SJCRH30 (cell line): Measurements from ENCODE around the gene CIB2. TPM values are rescaled to one million over a fixed set of nuclear protein-coding genes. Genes with fewer than 3 reads are reported as not detected.
"Not testable (repeated sequence)": the region's sequence is repeated elsewhere in the genome, so short reads cannot be mapped to it uniquely, and the experiment has no call there.

Experiments used
- DNase-seq, 2 experiments: peaks; one replicate each; pipeline ENCODE4 v3.0.0-alpha.2; 2015 to 2020
- H3K27ac ChIP-seq: fragments of 250-450 bp; sonication (Bioruptor Pico); 2 replicates; pipeline ENCODE4 v1.5.1; 2020; ENCODE audit warnings: mild to moderate bottlenecking, moderate library complexity
- H3K27me3 ChIP-seq: fragments of 250-450 bp; sonication (Bioruptor Pico); 2 replicates; pipeline ENCODE4 v1.5.1; 2020; ENCODE audit warnings: mild to moderate bottlenecking, moderate library complexity
- H3K36me3 ChIP-seq: fragments of 250-450 bp; sonication (Bioruptor Pico); 2 replicates; pipeline ENCODE4 v1.5.1; 2020; ENCODE audit warnings: mild to moderate bottlenecking, moderate library complexity
- H3K4me1 ChIP-seq: fragments of 250-450 bp; sonication (Bioruptor Pico); 2 replicates; pipeline ENCODE4 v1.5.1; 2020; ENCODE audit warnings: mild to moderate bottlenecking, moderate library complexity
- H3K4me3 ChIP-seq: fragments of 250-450 bp; sonication (Bioruptor Pico); 2 replicates; pipeline ENCODE4 v1.5.1; 2020; ENCODE audit warnings: mild to moderate bottlenecking, moderate library complexity
- H3K9me3 ChIP-seq: fragments of 250-450 bp; sonication (Bioruptor Pico); replicated peaks from 2 replicates; pipeline ENCODE4 v1.5.1; 2020; ENCODE audit warnings: mild to moderate bottlenecking, moderate library complexity
- total RNA-seq: library from RNA; depleted of rRNA; stranded (reverse); fragments of >200 nt; shearing (Covaris generic); gene quantifications from 2 replicates; pipeline ENCODE4 v1.2.3, GENCODE V29; 2014

Gene CIB2
- total RNA-seq, 1 experiment from 2014 or later = 0.59 TPM

DNA sequence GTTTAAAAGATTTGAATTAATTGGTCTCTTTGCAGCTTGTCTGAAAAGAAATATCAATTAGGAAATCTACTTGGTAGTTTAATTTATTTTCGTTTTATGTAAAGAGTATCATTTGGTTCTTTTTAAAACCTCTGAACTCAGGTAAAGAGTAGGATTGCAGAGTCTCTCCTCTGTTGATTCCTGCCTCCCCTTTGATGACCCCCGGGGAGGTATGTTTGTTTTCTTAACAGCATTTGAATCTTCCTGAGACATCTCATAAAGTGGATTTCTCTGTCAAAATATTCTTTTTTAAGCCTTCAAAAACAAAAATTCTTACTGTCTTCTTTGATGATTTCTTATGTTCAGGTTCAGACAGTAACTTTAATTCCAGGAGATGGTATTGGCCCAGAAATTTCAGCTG, 26.0 kb upstream of the CIB2 start:
- DNase-seq = no peak
- Histone ChIP-seq H3K27ac (no peak overlapping the region), H3K9me3 (no peaks in the 10 kb centered on the region), H3K4me1 (no peaks in the 10 kb centered on the region), H3K4me3 (no peak overlapping the region), H3K27me3 (no peaks in the 10 kb centered on the region), H3K36me3 (peaks cover 26% of the 10 kb centered on the region)

DNA sequence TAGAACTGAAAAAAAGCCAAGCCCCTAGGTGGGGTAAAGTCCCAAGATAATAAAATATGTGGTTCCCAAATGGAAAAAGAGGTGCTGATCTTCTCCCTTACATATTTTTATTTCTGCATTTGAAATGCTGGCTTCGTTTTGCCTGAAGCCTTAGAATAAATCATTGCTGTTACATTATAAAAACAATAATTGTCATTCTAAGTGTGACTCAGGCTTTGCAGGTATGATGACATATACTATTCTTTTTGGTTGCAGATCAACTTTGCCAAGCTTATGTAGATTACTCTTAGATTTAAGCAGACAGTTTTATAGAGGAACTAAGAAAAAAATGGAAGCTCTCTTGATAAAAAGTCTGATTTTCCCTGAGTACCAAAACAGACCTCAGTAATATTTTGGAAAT, 25.4 kb upstream of the CIB2 start:
- DNase-seq = no peak
- no peak overlapping the region for H3K4me3 ChIP-seq
- no peaks in the 10 kb centered on the region for H3K4me1 ChIP-seq
- peaks cover 26% of the 10 kb centered on the region for H3K36me3 ChIP-seq
- no peak overlapping the region for H3K27ac ChIP-seq
- H3K9me3 ChIP-seq = no peaks in the 10 kb centered on the region
- no peaks in the 10 kb centered on the region for H3K27me3 ChIP-seq

DNA sequence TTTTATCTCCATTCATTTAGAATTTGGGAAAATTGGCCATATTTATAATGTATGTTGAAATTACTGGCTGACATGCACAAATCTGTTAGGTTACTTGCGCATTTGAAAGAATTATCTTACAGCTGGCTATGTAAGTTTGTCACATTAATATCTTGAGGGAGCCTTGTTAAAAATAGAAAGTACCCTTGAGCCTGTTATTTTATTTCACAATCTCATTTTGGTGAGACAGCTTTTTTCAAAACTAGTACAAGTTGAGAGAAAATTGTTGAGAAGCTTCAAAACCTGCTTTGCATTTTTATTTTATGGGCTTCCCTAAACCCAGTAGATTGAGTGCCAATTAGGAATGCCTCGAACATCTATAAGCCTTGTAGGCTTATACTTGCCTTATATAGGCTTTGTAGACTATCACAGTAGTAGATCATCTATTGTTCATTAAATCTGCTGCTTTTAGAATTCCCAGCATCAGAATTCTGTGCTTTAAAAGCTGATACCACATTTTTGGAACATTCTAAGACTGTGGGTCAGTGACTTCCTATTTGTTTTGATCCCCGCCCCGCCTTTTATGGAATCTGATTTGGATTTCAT, 24.2 kb upstream of the CIB2 start:
- H3K4me3 ChIP-seq = no peak overlapping the region
- no peak overlapping the region for H3K27ac ChIP-seq
- DNase-seq = no peak
- H3K27me3 ChIP-seq = no peaks in the 10 kb centered on the region
- no peaks in the 10 kb centered on the region for H3K4me1 ChIP-seq
- no peaks in the 10 kb centered on the region for H3K9me3 ChIP-seq
- peaks cover 14% of the 10 kb centered on the region for H3K36me3 ChIP-seq

DNA sequence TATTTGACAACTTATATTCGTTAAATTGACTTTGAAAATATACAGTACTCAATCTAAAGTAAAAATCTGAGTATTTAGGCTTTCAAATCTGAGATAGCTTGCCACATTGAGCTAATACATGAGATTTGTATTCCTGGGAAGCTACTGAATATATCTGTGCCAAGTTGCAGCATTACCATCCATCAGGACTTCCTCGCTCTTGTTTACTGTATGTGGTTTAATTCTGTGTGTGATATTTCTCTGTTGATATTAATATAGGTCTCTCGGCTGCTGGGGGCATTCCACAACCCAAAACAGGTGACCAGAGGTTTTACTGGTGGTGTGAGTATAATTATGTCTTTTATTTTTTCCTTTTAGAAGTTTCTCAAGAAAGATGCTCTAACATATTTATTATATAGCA, 23.7 kb upstream of the CIB2 start:
- no peak for DNase-seq
- Histone ChIP-seq H3K4me1 (peaks cover 2% of the 10 kb centered on the region; the same call in 1 of the 2 replicates), H3K27ac (no peak overlapping the region), H3K27me3 (no peaks in the 10 kb centered on the region), H3K36me3 (peaks cover 12% of the 10 kb centered on the region), H3K9me3 (no peaks in the 10 kb centered on the region), H3K4me3 (no peak overlapping the region)

DNA sequence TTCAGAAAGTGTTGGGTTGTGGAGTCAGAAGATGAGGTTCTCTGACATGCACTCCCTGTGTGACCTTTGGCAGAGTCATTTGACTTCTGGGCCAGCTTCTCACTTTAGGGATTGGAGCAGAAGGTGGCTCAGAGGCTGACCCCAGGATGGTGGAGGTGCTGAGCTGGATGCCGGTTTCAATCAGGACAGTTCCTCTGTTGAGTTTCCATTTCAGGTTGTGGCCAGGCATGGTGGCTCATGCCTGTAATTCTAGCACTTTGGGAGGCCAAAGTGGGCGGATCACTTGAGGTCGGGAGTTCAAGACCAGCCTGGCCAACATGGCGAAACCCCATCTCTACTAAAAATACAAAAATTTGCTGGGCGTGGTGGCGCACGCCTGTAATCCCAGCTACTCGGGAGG, 19.8 kb upstream of the CIB2 start:
- DNase-seq, H3K4me3 ChIP-seq, H3K27ac ChIP-seq, H3K9me3 ChIP-seq, H3K36me3 ChIP-seq, H3K27me3 ChIP-seq: not testable (repeated sequence)
- peaks cover 11% of the 10 kb centered on the region; the same call in 1 of the 2 replicates for H3K4me1 ChIP-seq

DNA sequence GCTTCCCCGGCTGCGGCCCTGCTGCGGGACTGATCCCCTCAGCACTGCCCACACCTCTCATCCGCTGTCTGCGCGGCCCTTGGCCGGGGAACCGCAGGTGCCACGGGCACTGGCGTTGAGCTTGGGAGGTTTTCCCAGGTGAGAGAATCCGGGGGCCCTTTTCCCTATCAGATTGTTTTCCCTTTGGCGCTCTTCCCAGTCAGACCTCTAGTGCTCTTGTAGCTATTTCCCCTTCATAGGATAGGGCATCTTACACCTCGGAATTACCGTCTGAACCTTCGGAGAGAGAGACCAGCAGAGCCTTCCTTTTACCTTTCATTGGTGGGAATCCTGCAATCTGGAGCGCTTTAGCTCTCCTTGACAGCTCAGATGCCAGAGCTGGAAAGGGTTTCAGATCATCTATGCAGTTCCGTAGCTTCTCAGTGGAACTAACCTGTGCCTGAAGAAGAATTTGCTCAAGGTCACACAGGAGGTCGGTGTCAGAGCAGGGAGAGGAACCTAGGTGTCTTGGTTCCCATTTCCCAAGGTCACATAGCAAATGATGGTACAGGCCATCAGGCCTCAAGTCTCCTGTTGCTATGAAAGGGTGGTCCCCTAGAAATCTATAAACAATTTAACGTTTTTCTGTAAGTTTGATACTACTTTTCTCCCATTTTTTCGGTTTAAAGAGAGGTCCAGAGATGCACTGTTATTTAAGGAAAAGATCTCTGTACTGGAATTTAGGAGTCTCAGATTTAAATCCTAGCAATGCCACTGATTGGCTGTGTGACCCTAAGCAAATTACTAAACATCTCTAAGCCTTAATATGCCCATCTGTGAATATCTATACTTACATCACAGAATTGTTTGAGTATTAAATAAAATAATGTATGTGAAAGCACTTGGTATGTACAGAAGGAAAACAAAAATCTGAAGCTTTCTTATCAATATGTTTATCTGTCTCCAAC, 18.8 kb upstream of the CIB2 start:
- DNase-seq = peak in 1 of 2 experiments; percentile 48
- Histone ChIP-seq H3K36me3 (peaks cover 4% of the 10 kb centered on the region; the same call in 1 of the 2 replicates), H3K27ac (peak overlapping the region; percentile 12; the same call in 1 of the 2 replicates), H3K4me3 (peak overlapping the region; percentile 98), H3K9me3 (no peaks in the 10 kb centered on the region), H3K4me1 (peaks cover 11% of the 10 kb centered on the region; the same call in 1 of the 2 replicates), H3K27me3 (no peaks in the 10 kb centered on the region)

DNA sequence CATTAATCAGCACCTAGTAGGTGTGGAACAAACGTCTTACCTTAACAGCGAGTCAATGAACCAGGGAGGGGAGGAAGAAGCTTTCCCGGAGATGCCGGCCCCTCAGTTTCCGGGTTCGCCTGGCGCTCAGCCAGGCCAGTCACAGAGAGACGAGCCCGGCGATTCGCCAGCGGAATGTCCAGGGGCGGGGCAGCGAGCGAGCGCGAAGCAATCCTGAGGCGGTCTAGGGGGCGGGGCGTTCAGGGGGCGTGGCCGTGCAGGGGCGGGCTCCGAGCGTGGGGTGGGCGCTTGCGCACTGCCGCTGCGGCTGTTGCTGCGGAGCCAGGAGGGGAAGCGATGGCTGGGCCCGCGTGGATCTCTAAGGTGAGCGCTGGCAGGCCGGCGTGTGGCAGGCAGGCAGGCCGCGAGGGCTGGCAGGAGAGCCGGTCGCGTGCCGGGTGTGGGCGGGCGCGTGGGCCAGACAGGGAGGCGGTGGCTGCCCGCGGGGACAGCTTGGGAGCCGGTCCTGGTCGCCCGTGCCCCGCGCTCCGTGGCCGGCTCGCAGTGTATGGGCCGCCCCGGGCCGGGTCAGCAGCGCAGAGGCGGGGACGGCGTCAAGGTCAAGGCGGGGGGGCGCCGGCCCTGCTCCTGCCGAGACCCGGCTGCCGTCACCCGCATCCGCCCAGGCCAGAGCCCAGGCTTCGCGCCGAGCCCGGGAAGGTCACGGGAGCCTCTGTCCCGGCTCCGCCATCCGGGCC, 18.0 kb upstream of the CIB2 start, which contains the start of gene IDH3A:
IDH3A (plus strand) TSS at position 295 of the 737 bp plus-strand sequence; CDS start at position 337, 42 bp downstream.
- peak within 1 kb of the TSS; percentile 12; the same call in 1 of the 2 replicates for H3K27ac ChIP-seq
- H3K4me3 ChIP-seq = peak within 1 kb of the TSS; percentile 98
- no peaks in the 10 kb centered on the region for H3K36me3 ChIP-seq
- peaks cover 11% of the 10 kb centered on the region; the same call in 1 of the 2 replicates for H3K4me1 ChIP-seq
- H3K27me3 ChIP-seq = no peaks in the 10 kb centered on the region
- no peaks in the 10 kb centered on the region for H3K9me3 ChIP-seq
- peak; percentile 98 to 99 for DNase-seq

DNA sequence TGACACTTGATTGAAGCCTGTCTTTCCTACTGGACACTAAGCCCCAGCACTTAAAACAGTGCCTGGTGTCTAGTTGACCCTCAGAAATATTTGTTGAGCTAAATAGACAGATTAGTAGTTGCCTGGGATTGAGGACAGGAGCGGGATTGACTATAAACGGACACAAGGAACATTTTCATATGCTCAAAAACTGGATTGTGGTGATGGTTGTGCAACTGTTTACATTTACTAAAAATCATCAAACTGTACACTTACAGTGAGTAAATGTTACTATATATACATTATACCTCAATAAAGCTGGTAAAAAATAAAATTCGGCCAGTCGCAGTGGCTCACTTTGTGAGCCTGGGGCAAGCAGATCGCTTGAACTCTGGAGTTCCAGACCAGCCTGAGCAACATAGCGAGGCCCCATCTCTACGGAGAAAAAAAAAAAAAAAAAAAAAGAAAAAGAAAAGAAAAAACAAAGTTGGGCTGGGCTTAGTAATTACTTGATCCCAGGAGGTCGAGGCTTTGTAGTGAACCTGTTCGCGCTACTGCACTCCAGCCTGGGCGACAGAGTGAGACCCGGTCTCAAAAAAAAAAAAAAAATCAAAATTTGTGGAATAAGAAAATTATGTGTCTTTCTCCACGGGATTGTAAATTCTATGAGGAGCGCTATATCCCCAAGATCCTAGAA, 17.3 kb upstream of the CIB2 start:
- no peaks in the 10 kb centered on the region for H3K9me3 ChIP-seq
- DNase-seq = no peak
- H3K27me3 ChIP-seq = no peaks in the 10 kb centered on the region
- H3K27ac ChIP-seq = no peak overlapping the region
- H3K4me3 ChIP-seq = peak overlapping the region; percentile 98
- no peaks in the 10 kb centered on the region for H3K36me3 ChIP-seq
- peaks cover 11% of the 10 kb centered on the region; the same call in 1 of the 2 replicates for H3K4me1 ChIP-seq

DNA sequence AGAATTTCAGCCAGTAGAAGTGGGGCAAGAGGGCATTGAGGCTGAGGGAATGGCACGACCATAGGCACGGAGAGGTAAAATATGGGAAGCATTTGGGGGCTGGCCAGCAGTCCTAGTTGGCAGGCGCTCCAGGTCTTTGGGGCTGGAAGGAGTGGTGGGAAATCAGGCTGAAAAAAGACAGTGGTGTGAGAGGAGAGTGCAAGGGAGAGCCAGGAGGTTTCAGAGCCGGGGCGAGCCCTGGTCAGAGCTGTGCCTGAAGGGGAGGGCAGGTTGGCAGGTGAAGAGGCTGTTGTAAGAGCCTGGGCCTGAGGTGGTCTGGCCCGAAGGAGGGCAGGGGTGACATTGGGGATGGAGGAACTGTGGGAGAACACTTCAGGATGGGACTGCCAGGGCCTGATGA, 16.3 kb upstream of the CIB2 start:
- no peaks in the 10 kb centered on the region for H3K27me3 ChIP-seq
- H3K4me3 ChIP-seq = no peak overlapping the region
- H3K27ac ChIP-seq = no peak overlapping the region
- no peak for DNase-seq
- H3K36me3 ChIP-seq = no peaks in the 10 kb centered on the region
- peaks cover 11% of the 10 kb centered on the region; the same call in 1 of the 2 replicates for H3K4me1 ChIP-seq
- H3K9me3 ChIP-seq = no peaks in the 10 kb centered on the region

DNA sequence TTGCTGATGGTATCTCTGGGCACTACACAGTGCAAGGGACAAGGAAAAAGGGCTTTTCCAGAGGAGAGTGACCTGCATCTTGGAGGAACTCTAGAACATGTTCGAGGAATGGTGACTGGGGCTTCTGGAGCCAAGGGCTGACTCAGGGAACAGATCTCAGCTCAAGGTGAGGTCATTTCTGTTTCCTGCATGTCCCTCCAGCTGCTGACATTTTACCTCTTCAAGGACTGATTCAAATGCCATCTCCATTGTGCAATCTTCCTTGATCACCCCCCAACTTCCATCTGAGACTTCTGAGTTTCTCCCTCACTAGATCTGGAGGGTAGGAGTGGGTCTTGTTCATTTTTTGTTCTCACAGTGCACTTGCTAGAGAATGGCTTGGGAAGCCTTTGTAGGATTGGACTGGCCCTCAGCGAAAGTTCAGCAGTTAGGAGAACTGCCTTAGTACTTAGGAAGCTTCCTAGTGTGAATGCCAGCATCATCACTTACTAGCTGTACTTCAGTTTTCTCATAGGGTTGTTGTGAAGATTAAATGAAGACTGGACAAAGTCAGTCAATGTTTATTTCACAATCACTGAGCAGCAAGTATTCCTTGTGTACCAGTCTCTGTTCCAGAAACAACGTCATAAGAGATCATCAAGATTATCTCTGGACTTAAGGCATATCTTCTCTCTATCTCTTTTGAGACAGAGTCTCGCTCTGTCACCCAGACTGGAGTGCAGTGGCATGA, 15.3 kb upstream of the CIB2 start:
- DNase-seq = no peak
- Histone ChIP-seq H3K9me3 (no peaks in the 10 kb centered on the region), H3K27me3 (no peaks in the 10 kb centered on the region), H3K27ac (no peak overlapping the region), H3K4me1 (peaks cover 11% of the 10 kb centered on the region; the same call in 1 of the 2 replicates), H3K4me3 (no peak overlapping the region), H3K36me3 (no peaks in the 10 kb centered on the region)

DNA sequence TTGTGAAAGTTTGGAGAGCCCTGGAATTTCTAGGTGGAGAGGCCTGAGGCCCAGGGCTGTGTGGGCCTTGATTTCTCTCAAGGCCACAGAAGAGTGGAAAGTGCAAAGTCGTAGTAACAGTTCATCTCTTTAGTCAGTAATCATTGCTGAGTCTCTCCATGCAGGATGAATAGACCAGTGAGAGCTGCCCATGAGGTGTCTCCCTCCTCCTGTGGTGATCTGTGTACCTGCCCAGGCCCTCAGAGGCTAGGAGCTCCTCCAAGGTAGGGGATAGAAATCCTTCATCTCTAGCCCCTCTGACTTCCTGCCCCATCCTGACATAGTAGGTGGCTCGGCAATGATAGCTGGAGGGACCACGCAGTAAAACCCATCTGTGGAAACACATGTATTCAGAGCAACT, 11.1 kb upstream of the CIB2 start:
- Histone ChIP-seq H3K4me3 (no peak overlapping the region), H3K27me3 (peaks cover 3% of the 10 kb centered on the region; the same call in 1 of the 2 replicates), H3K36me3 (no peaks in the 10 kb centered on the region), H3K4me1 (peaks cover 4% of the 10 kb centered on the region; the same call in 1 of the 2 replicates), H3K27ac (no peak overlapping the region), H3K9me3 (no peaks in the 10 kb centered on the region)
- no peak for DNase-seq

DNA sequence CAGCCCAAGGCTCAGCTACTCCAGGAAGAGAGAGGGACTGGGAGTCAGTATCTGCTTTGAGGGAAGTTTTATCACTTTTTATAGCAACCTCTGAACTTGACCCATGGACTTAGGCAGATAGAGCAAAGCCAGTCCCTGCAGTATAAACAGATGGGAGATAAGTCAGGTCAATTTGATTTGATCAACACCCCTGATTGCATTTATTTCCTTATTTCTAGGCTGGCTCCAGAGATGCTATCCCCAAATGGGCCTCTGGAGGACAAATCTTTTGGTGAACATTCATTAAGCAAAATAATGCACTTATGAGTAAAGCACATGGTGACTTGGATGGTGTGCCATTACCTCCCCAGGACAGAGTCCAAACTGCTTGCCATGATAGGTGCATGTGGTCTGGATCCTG, 9.0 kb upstream of the CIB2 start:
- DNase-seq = no peak
- H3K27me3 ChIP-seq = peaks cover 3% of the 10 kb centered on the region; the same call in 1 of the 2 replicates

DNA sequence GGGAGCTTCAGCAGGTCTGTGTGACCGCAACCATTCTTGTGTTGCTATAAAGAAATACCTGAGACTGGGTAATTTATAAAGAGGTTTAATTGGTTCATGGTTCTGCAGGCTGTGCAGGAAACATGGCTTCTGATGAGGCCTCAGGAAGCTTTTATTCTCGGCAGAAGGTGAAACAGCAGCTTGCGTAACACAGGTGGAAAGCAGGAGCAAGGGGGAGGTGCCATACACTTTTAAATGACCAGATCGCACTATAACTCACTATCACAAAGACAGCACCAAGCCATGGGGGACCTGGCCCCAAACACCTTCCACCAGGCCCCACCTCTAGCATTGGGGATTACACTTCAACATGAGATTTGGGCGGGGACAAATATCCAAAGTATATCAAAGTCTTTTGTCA, 8.3 kb upstream of the CIB2 start:
- Histone ChIP-seq H3K4me1 (no peaks in the 10 kb centered on the region), H3K27me3 (peaks cover 3% of the 10 kb centered on the region; the same call in 1 of the 2 replicates), H3K9me3 (no peaks in the 10 kb centered on the region), H3K27ac (no peak overlapping the region), H3K36me3 (no peaks in the 10 kb centered on the region), H3K4me3 (no peak overlapping the region)
- no peak for DNase-seq

More for the DNA sequence above, 9.0 kb upstream of the CIB2 start:
- Histone ChIP-seq H3K4me3 (no peak overlapping the region), H3K9me3 (no peaks in the 10 kb centered on the region), H3K36me3 (no peaks in the 10 kb centered on the region), H3K4me1 (no peaks in the 10 kb centered on the region), H3K27ac (no peak overlapping the region)
